GM19468 (cell line): Measurements from ENCODE around the gene AFAP1L1.
"Not testable (repeated sequence)": the region's sequence is repeated elsewhere in the genome, so short reads cannot be mapped to it uniquely, and the experiment has no call there.

Source experiments
- ATAC-seq: cut with Tn5 transposase; IDR thresholded peaks from one replicate; pipeline ENCODE4 v1.9.1; 2021; ENCODE audit warnings: mild to moderate bottlenecking, moderate library complexity, moderate number of reproducible peaks; ENCODE audit not compliant: unreplicated experiment; ENCODE audit errors: extremely low read depth

AFAP1L1 gene

GRCh38 chr5:149260761-149261160 lies 10.9 kb upstream of the AFAP1L1 start:
- ATAC-seq = no peak

GRCh38 chr5:149261246-149261645 lies 10.4 kb upstream of the AFAP1L1 start:
- ATAC-seq = no peak

- ATAC-seq = no peak
These were observed 9.3 kb upstream of the AFAP1L1 start for GRCh38 chr5:149262315-149262714.

GRCh38 chr5:149264439-149265067 lies 7.1 kb upstream of the AFAP1L1 start:
- peak; percentile 47 for ATAC-seq

- no peak for ATAC-seq
These were observed 6.6 kb upstream of the AFAP1L1 start for GRCh38 chr5:149265068-149265465.

- ATAC-seq = no peak
These were observed 6.1 kb upstream of the AFAP1L1 start for GRCh38 chr5:149265597-149265996.

- ATAC-seq = no peak
These were observed 4.3 kb upstream of the AFAP1L1 start for GRCh38 chr5:149267241-149267973.

- no peak for ATAC-seq
These were observed 2.6 kb upstream of the AFAP1L1 start for GRCh38 chr5:149268928-149269557.

GRCh38 chr5:149271195-149271715 lies 404 bp upstream of the AFAP1L1 start:
- no peak for ATAC-seq

GRCh38 chr5:149272781-149273180 lies 1.1 kb downstream of the AFAP1L1 start:
- not testable (repeated sequence) for ATAC-seq

- no peak for ATAC-seq
These were observed 1.6 kb downstream of the AFAP1L1 start for GRCh38 chr5:149273237-149273636.

GRCh38 chr5:149273950-149274349 lies 2.3 kb downstream of the AFAP1L1 start:
- ATAC-seq = no peak

GRCh38 chr5:149274939-149275338 lies 3.3 kb downstream of the AFAP1L1 start:
- ATAC-seq = no peak

GRCh38 chr5:149277801-149278200 lies 6.1 kb downstream of the AFAP1L1 start:
- ATAC-seq = no peak

- no peak for ATAC-seq
These were observed 7.0 kb downstream of the AFAP1L1 start for GRCh38 chr5:149278451-149279210.

GRCh38 chr5:149279661-149280060 lies 8.0 kb downstream of the AFAP1L1 start:
- no peak for ATAC-seq

- ATAC-seq = no peak
These were observed 8.5 kb downstream of the AFAP1L1 start for GRCh38 chr5:149280124-149280523.

GRCh38 chr5:149280802-149281201 lies 9.1 kb downstream of the AFAP1L1 start:
- ATAC-seq = no peak

GRCh38 chr5:149282027-149282965 lies 10.6 kb downstream of the AFAP1L1 start:
- no peak for ATAC-seq
